Effector CD4-positive, alpha-beta T cell (primary cell): ENCODE data around the gene CABP2.
A peak's percentile ranks its signal among the peaks of the same experiment; 100 is the strongest.

Source experiments
- DNase-seq: peaks from one replicate; pipeline ENCODE4 v3.0.0-alpha.2; 2020

CABP2 gene

GRCh38 chr11:67507864-67508485 is 15.3 kb downstream of the CABP2 start, which contains the start of gene CDK2AP2:
Gene CDK2AP2, minus strand, starts transcription at chr11:67508162. Its CDS starts 80 bp downstream, at chr11:67508082.
- peak; percentile 96 for DNase-seq

GRCh38 chr11:67507242-67507863 is 15.9 kb downstream of the CABP2 start:
- no peak for DNase-seq

GRCh38 chr11:67506426-67507051 is 16.7 kb downstream of the CABP2 start:
- DNase-seq: no peak

- peak; percentile 88 for DNase-seq
These were observed 17.4 kb downstream of the CABP2 start for GRCh38 chr11:67505605-67506396.

- DNase-seq: peak; percentile 56
These were observed 18.2 kb downstream of the CABP2 start, which contains the start of gene PITPNM1 for GRCh38 chr11:67504950-67505581. Gene PITPNM1, minus strand, starts transcription at chr11:67505363. Its CDS starts 1,183 bp downstream, at chr11:67504180.

GRCh38 chr11:67504005-67504949 is 19.0 kb downstream of the CABP2 start:
- DNase-seq: no peak

GRCh38 chr11:67503119-67504004 is 19.9 kb downstream of the CABP2 start:
- DNase-seq: no peak

GRCh38 chr11:67502328-67502979 is 20.8 kb downstream of the CABP2 start:
- no peak for DNase-seq

GRCh38 chr11:67501854-67502253 is 21.4 kb downstream of the CABP2 start:
- no peak for DNase-seq

GRCh38 chr11:67500831-67501715 is 22.2 kb downstream of the CABP2 start:
- no peak for DNase-seq

- DNase-seq: no peak
These were observed 22.8 kb downstream of the CABP2 start for GRCh38 chr11:67500484-67500821.

GRCh38 chr11:67499808-67500483 is 23.3 kb downstream of the CABP2 start:
- DNase-seq: no peak

- DNase-seq: no peak
These were observed 24.7 kb downstream of the CABP2 start for GRCh38 chr11:67498544-67498972.

- no peak for DNase-seq
These were observed 25.5 kb downstream of the CABP2 start for GRCh38 chr11:67497656-67498291.

- no peak for DNase-seq
These were observed 27.1 kb downstream of the CABP2 start for GRCh38 chr11:67496113-67496512.

- DNase-seq: no peak
These were observed 27.8 kb downstream of the CABP2 start for GRCh38 chr11:67495234-67496005.
